GM18517 (cell line): ENCODE data around the gene KRTAP5-2.
"Not testable (repeated sequence)": the region's sequence is repeated elsewhere in the genome, so short reads cannot be mapped to it uniquely, and the experiment has no call there.

Experiments
- ATAC-seq: cut with Tn5 transposase; IDR thresholded peaks from one replicate; pipeline ENCODE4 v1.9.1; 2021; ENCODE audit warnings: mild to moderate bottlenecking, moderate library complexity; ENCODE audit not compliant: unreplicated experiment

The KRTAP5-2 gene

GRCh38 chr11:1597994-1598380 is at the start of gene KRTAP5-2:
Gene KRTAP5-2, minus strand, starts transcription at chr11:1598294. Its CDS starts 44 bp downstream, at chr11:1598250.
- no peak for ATAC-seq

GRCh38 chr11:1646540-1646939 is 48.4 kb upstream of the KRTAP5-2 start:
- ATAC-seq: not testable (repeated sequence)

- no peak for ATAC-seq
Observed at GRCh38 chr11:1645357-1645821, 47.3 kb upstream of the KRTAP5-2 start.

GRCh38 chr11:1644601-1645356 is 46.7 kb upstream of the KRTAP5-2 start:
- no peak for ATAC-seq

GRCh38 chr11:1643146-1643690 is 45.1 kb upstream of the KRTAP5-2 start:
- no peak for ATAC-seq

GRCh38 chr11:1642288-1643145 is 44.4 kb upstream of the KRTAP5-2 start:
- ATAC-seq: no peak

GRCh38 chr11:1641096-1641495 is 43.0 kb upstream of the KRTAP5-2 start:
- no peak for ATAC-seq

GRCh38 chr11:1640076-1640946 is 42.2 kb upstream of the KRTAP5-2 start:
- no peak for ATAC-seq

GRCh38 chr11:1639666-1640065 is 41.6 kb upstream of the KRTAP5-2 start:
- no peak for ATAC-seq

- no peak for ATAC-seq
Observed at GRCh38 chr11:1639102-1639620, 41.1 kb upstream of the KRTAP5-2 start.

GRCh38 chr11:1638344-1638743 is 40.2 kb upstream of the KRTAP5-2 start:
- ATAC-seq: no peak

- ATAC-seq: no peak
Observed at GRCh38 chr11:1637628-1638027, 39.5 kb upstream of the KRTAP5-2 start.

GRCh38 chr11:1636291-1636950 is 38.3 kb upstream of the KRTAP5-2 start:
- no peak for ATAC-seq

GRCh38 chr11:1633864-1634263 is 35.8 kb upstream of the KRTAP5-2 start:
- ATAC-seq: no peak

- ATAC-seq: no peak
Observed at GRCh38 chr11:1632053-1632714, 34.1 kb upstream of the KRTAP5-2 start.

- no peak for ATAC-seq
Observed at GRCh38 chr11:1631066-1631568, 33.0 kb upstream of the KRTAP5-2 start.

- ATAC-seq: no peak
Observed at GRCh38 chr11:1630271-1630670, 32.2 kb upstream of the KRTAP5-2 start.

GRCh38 chr11:1629326-1630185 is 31.5 kb upstream of the KRTAP5-2 start, which contains the start of gene KRTAP5-5:
Gene KRTAP5-5, plus strand, starts transcription at chr11:1629775. Its CDS starts 66 bp downstream, at chr11:1629841.
- ATAC-seq: no peak
